Measurements from ENCODE around the gene CIP2A. TPM values are rescaled to one million over a fixed set of nuclear protein-coding genes. Genes with fewer than 3 reads are reported as not detected.

CIP2A gene
- total RNA-seq, 1 donor from 2014 or later, result 3.2 TPM

DNA sequence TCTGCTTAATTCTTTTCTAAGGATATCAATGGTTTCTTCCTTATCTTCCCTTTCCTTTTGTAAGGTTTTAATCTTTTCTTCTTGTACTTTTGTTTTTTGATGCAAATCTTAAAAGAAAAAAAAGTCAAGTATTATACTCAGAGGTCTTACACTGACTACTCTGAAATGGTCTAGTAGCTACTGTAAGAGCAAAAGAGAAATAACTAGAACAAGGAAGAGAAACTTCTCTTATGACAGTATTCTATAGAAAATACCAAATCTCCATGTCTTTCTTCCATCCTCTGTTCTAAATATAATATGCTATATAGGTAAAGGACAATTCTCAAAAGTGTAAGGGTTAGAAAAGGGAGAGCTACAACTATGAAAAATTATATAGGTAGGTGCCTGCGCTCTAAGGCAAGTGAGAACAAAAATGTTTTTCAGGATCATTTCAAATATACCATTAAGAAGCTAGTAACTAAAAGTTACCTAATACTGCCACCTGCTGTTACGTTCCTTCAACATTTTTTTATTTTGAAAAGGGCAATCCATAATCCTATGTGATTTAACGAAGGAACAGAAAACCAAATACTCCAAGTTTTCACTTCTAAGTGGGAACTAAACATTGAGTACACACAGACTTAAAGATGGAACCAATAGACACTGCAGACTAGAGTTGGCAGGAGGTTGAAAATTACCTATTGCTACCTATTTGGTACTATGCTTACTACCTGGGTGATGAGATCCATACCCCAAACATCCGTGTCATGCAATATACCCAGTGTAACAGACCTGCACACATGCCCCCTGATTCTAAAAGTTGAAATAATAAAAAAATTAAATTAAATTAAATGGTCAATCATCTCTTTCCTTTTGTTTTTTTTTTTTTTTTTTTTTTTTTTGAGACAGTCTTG lies 36.7 kb downstream of the CIP2A start:
- H3K36me3 ChIP-seq, result no peaks in the 10 kb centered on the region
- H3K27me3 ChIP-seq (ENCODE audit: low read depth), result no peaks in the 10 kb centered on the region
- TF ChIP-seq, protein P1, sequence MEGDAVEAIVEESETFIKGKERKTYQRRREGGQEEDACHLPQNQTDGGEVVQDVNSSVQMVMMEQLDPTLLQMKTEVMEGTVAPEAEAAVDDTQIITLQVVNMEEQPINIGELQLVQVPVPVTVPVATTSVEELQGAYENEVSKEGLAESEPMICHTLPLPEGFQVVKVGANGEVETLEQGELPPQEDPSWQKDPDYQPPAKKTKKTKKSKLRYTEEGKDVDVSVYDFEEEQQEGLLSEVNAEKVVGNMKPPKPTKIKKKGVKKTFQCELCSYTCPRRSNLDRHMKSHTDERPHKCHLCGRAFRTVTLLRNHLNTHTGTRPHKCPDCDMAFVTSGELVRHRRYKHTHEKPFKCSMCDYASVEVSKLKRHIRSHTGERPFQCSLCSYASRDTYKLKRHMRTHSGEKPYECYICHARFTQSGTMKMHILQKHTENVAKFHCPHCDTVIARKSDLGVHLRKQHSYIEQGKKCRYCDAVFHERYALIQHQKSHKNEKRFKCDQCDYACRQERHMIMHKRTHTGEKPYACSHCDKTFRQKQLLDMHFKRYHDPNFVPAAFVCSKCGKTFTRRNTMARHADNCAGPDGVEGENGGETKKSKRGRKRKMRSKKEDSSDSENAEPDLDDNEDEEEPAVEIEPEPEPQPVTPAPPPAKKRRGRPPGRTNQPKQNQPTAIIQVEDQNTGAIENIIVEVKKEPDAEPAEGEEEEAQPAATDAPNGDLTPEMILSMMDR (IDR thresholded peaks at IDR 0.05), result peak; percentile 53
- H3K9me3 ChIP-seq, result no peaks in the 10 kb centered on the region
- no peak overlapping the region for H3K27ac ChIP-seq
- intact Hi-C loops (cut with DNase I), result loop anchor here (5.0 kb wide), 1 partner anchor 65 kb away; no protein-coding TSS in a partner anchor
- ATAC-seq, result peak; percentile 66 to 74
- H3K4me1 ChIP-seq, result peaks cover 9% of the 10 kb centered on the region
- DNase-seq, result no peak
- no peak overlapping the region for H3K4me3 ChIP-seq

DNA sequence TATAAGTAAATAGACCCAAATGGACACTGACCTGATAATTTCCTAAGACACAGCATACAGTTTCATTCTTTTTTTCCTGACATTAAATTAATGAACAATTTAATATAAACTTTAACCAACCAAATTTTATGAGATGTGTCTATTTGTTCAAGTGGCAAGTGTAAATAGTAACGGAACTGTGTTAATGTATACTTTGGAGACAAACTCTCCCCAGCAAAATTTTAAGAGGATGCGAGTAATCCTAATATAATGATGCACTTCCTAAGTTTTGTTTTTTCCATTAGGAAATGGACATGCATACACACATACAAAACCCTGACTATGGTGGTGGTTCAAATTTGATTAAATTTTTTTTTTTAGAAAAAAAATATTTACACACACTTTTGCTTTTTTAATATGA lies 40.4 kb downstream of the CIP2A start:
- H3K9me3 ChIP-seq, result no peaks in the 10 kb centered on the region
- no peak overlapping the region for H3K27ac ChIP-seq
- H3K4me1 ChIP-seq, result peaks cover 14% of the 10 kb centered on the region
- no peak for DNase-seq
- no peaks in the 10 kb centered on the region for H3K27me3 ChIP-seq (ENCODE audit: low read depth)
- TF ChIP-seq, protein P1 (IDR thresholded peaks at IDR 0.05), result no peak
- H3K4me3 ChIP-seq, result no peak overlapping the region
- ATAC-seq, result no peak
- intact Hi-C loops (cut with DNase I), result no loop called here
- no peaks in the 10 kb centered on the region for H3K36me3 ChIP-seq

DNA sequence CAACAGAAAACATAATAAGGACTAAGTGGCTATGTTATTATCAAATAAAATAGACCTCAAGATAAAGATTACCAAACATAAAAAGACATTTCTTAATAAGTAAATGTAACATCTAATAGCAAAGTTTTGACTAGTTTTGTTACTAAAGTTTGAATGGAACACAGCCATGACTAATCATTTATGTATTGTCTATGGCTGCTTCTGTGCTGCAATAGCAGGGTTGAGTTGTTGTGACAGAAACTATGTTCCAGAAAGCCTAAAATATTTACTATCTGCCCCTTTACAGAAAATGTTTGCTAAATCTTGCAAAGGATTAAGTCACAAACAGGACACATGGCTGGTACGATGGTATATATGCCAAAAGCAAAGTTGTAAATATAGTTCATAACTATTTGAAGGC lies 40.9 kb downstream of the CIP2A start:
- Histone ChIP-seq H3K27me3 (ENCODE audit: low read depth) (no peaks in the 10 kb centered on the region), H3K36me3 (no peaks in the 10 kb centered on the region), H3K9me3 (no peaks in the 10 kb centered on the region), H3K27ac (no peak overlapping the region), H3K4me1 (peaks cover 14% of the 10 kb centered on the region), H3K4me3 (no peak overlapping the region)
- ATAC-seq (no peak), DNase-seq (no peak)
- TF ChIP-seq, protein P1 (IDR thresholded peaks at IDR 0.05), result no peak
- intact Hi-C loops (cut with DNase I), result no loop called here

DNA sequence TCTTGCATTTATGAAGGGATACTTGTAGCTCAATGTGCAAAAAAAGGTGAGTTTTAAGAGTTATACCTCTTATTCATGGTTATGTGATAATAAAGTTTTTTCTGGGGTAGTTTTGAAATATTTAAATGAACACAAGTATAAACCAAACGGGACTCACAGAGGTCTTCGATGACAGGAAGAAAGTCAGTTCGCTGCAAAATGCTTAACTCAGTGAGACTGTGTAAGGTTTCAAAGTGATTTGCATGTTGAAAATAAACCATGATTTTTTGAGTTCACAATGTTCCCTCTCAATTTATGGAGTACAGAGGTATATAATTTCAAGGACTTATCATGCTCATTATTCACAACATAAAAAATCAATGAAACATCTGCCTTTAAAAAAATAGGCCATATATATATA lies 42.5 kb downstream of the CIP2A start:
- intact Hi-C loops (cut with DNase I), result no loop called here
- peak overlapping the region; percentile 33 for H3K4me3 ChIP-seq
- H3K27ac ChIP-seq, result peak overlapping the region; percentile 34

DNA sequence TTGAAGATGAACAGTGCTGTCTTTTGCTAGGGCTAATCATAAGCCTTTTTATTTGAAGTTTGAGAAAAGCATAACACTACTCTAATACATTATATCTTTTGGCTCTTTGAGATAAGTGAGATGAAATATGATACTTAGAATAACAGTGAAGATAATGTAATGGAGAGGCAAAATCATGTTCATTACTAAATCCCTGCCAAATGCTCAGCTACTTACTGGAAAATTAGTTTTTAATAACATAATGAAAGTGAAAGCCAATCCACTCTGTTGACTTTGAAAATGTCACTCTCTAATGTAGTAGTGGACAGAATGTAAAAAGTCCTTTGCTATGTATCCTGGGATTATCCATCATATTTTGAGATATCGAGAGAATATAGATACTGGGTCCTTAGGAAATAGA lies 43.0 kb downstream of the CIP2A start:
- Histone ChIP-seq H3K27me3 (ENCODE audit: low read depth) (no peaks in the 10 kb centered on the region), H3K4me1 (peaks cover 5% of the 10 kb centered on the region), H3K4me3 (peak overlapping the region; percentile 33), H3K9me3 (no peaks in the 10 kb centered on the region), H3K36me3 (no peaks in the 10 kb centered on the region), H3K27ac (peak overlapping the region; percentile 34)
- TF ChIP-seq, protein P1 (IDR thresholded peaks at IDR 0.05), result no peak
- DNase-seq (no peak), ATAC-seq (no peak)
- intact Hi-C loops (cut with DNase I), result no loop called here

More for the DNA sequence above, 42.5 kb downstream of the CIP2A start:
- Histone ChIP-seq H3K4me1 (peaks cover 6% of the 10 kb centered on the region), H3K36me3 (no peaks in the 10 kb centered on the region), H3K9me3 (no peaks in the 10 kb centered on the region), H3K27me3 (ENCODE audit: low read depth) (no peaks in the 10 kb centered on the region)
- TF ChIP-seq, protein P1 (IDR thresholded peaks at IDR 0.05), result no peak
- ATAC-seq (no peak), DNase-seq (no peak)

All from lower lobe of right lung (tissue), 2 donors.